A549 treated with DMSO at 1 μM for 4 hours (cell line): ENCODE measurements around the gene COX6A2. TPM values are rescaled to one million over a fixed set of nuclear protein-coding genes. Genes with fewer than 3 reads are reported as not detected.

Source experiments
- total RNA-seq: library from RNA; stranded (reverse); fragments of 200-300 nt; extraction: Qiagen RNA extraction; gene quantifications from 5 replicates; pipeline ENCODE4 v1.2.3, GENCODE V29; 2022; ENCODE audit warnings: low read depth

The COX6A2 gene
- not detected in 5 replicates for total RNA-seq

GRCh38 chr16:31428279-31428597 is at the start of gene COX6A2:
Gene COX6A2, minus strand, starts transcription at chr16:31428360. Its CDS starts 35 bp downstream, at chr16:31428325.

GRCh38 chr16:31471875-31472708 is 43.9 kb upstream of the COX6A2 start, which contains the start of gene TGFB1I1:
Gene TGFB1I1, plus strand, starts transcription at chr16:31472152. Its CDS starts 37 bp downstream, at chr16:31472189.

GRCh38 chr16:31458844-31459686 is 30.9 kb upstream of the COX6A2 start, which contains the start of gene ARMC5:
Gene ARMC5, plus strand, starts transcription at chr16:31459501. Its CDS starts 24 bp downstream, at chr16:31459525.

GRCh38 chr16:31393056-31393455 is 35.1 kb downstream of the COX6A2 start, which contains the start of gene ITGAD:
Gene ITGAD, plus strand, starts transcription at chr16:31393335. Its CDS starts 26 bp downstream, at chr16:31393361.

Other genes starting within 250 kb of the COX6A2 start
- gene FUS, start 248.2 kb downstream of the COX6A2 start, total RNA-seq: 492 to 613 TPM (median 516 TPM) in 5 replicates
- gene PYCARD, start 225.6 kb downstream of the COX6A2 start, total RNA-seq: 26.1 to 45.4 TPM (median 38.3 TPM) in 5 replicates
- 0.02 TPM in 5 replicates for gene TRIM72, start 214.2 kb downstream of the COX6A2 start, total RNA-seq
- gene PYDC1, start 211.2 kb downstream of the COX6A2 start, total RNA-seq: not detected in 5 replicates
- gene ITGAM, start 168.4 kb downstream of the COX6A2 start, total RNA-seq: 1.1 to 2.6 TPM (median 1.9 TPM) in 5 replicates
- gene ITGAX, start 73.2 kb downstream of the COX6A2 start, total RNA-seq: 1.2 to 2.0 TPM (median 1.4 TPM) in 5 replicates
- gene ITGAD, start 35.0 kb downstream of the COX6A2 start, total RNA-seq: not detected in 5 replicates
- 0.08 to 0.17 TPM (median 0.15 TPM) in 4 of 5 replicates, not detected in the other for gene ZNF843, start 14.4 kb upstream of the COX6A2 start, total RNA-seq
- gene ARMC5, start 31.1 kb upstream of the COX6A2 start, total RNA-seq: 7.6 to 16.0 TPM (median 10.3 TPM) in 5 replicates
- 33.9 to 59.2 TPM (median 44.8 TPM) in 5 replicates for gene TGFB1I1, start 43.8 kb upstream of the COX6A2 start, total RNA-seq
- gene SLC5A2, start 54.8 kb upstream of the COX6A2 start, total RNA-seq: 0.30 to 0.74 TPM (median 0.44 TPM) in 4 of 5 replicates, not detected in the other
- gene RUSF1, start 80.0 kb upstream of the COX6A2 start, total RNA-seq: 41.9 to 52.9 TPM (median 50.0 TPM) in 5 replicates
- not detected in 5 replicates for gene AHSP, start 99.5 kb upstream of the COX6A2 start, total RNA-seq